ENCODE data around the gene BMP4. TPM values are rescaled to one million over a fixed set of nuclear protein-coding genes. Genes with fewer than 3 reads are reported as not detected.

BMP4 gene
- polyA plus RNA-seq, 3 donors, result 2.3 to 8.9 (median 7.8) TPM

DNA sequence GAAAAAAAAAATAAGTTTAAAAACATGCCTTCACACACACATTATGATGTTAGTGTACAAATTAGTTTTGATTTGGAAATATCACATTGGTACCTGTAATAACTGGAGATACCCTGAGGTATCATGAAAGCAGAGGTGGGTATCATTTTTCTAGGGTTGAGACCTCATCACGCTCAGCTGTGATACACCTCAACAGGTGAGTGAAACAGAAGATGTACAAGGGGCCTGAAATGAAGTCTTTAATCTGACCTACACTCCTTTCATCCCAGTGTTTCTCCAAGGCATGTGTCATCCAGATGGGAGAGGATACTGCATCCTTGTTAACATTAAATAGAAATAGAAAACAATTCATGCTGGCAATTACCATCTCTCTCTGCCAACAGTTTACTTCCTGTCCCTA, 7.4 kb downstream of the BMP4 start:
- H3K27ac ChIP-seq (ENCODE audit: low read depth, low read length), result no peak overlapping the region
- WGBS, 3 donors, result 93 to 100% (median 100%) methylated on average over 1 of the region's 1 CpG

DNA sequence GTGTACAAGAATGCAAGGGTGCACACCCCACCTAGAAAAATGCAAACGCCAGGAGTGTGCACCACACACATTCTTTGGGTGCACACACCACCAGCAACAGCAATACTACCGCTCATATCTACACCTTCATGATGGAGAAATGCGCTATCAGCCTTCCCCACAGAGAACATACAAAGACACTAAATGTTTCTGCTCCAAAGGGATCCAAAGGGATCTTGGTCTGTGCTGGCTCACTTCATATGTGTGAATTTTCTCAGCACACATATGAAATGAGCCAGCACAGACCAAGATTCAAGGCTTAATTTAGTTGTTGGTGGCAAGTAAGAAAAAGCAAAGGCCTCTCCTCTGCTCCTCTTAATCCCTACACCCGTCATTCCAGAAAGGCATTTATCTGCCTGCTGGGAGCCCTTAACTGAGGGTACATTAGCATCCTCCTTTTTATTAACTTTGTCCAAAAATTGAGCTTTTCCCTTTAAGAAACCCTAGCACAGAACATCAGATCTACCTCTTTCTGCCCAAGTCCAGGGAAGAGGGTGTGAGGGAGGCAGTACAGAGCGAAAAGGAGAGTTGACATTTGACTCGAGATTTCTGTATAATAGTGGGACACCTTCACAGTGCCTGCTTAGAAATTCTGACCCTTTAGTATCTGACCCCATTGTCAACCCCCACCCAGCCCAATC, 8.3 kb downstream of the BMP4 start:
- WGBS, 3 donors, result 77 to 91% (median 90%) methylated on average over 6 of the region's 6 CpGs

DNA sequence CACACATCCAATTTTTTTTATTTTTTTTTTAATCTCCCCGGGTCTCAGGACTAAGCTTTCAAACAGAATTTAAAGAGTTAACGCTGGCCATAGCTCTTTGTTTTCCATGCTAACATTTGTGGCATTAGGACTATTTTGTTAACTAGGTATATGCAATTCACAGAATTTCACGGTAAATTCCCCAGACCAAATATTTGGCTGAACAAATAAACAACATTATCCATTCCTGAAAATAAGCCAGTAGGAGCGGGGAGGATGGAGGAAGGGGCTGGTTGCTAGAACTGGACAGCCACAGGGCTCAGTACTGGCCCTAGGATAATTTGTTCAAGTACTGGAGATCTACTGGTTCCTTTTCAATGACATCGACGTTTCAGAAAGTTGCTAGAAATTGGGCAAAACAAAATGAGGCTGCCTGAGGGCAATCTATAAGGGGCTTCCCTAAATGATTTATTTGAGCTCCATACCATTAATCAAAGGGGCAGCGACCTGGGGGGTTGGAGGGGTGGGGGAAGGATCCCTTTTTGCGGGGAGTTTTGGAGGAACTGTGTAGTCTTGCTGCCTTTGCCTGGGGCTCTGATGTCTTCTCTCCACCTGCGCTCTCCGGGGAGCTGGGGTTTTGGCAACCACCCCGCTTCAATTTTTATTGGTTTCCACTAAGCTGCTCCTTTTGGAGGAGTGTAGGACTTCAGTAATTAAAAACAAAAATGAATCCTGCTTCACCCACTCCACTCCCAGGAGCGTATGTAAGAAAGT, 9.0 kb downstream of the BMP4 start:
- no peak overlapping the region for H3K27ac ChIP-seq (ENCODE audit: low read depth, low read length)
- WGBS, 3 donors, result 57 to 64% (median 62%) methylated on average over 12 of the region's 12 CpGs

More for the DNA sequence above, 8.3 kb downstream of the BMP4 start:
- no peak overlapping the region for H3K27ac ChIP-seq (ENCODE audit: low read depth, low read length)

DNA sequence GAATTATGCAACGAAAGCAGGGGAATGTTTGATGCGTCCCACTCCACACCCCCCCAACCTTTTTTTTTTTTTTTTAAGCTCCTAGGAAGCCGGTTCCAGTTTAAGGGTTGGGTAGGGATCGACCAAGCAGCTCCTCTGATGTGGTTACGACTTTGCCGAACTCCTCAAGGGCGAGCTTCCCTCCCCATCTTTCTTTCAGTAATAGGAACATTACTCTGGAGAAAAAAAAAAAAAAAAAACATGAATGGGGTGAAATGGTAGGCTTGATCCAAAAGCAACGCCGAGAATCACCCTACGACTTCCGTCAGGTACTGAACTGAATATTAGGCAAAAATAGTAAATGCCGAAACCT, 9.6 kb downstream of the BMP4 start:
- WGBS, 3 donors, result 36 to 43% (median 38%) methylated on average over 12 of the region's 12 CpGs

DNA sequence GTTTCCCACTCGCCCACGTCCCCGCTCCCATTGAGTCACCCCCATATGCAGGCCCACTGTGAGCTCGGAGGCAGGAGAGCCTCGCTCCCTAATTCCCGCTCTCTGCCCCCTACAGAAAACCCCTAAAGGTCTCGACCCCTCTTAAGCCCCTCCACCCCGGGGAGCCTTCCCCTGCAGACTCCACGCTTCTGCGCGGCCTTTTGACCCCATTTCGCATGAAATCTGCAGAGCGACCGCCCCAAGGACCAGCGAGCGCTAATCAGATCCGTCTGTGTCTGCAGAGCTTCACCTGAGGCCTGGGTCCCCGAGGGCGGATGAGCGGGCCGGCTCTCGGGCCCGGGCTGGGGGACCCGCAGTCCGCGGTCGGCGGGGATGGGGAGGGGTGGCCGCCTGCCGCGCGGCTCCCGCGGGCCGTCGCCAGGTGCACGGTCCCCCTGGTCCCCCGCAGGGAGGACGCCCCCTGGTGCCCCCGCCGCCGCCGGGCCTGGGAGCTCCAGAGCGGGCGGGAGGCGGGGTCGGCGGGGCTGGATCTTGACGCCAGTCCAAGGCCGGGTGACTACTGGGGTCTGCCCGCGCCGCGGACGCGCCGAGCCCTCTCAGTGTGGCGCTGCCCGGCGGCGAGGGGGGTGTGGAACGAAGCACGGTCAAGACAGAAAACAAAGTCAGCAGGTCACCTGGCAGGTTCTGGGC, 10.1 kb downstream of the BMP4 start:
- no peak overlapping the region for H3K27ac ChIP-seq (ENCODE audit: low read depth, low read length)
- WGBS, 3 donors, result 14 to 27% (median 20%) methylated on average over 57 to 63 of the region's 63 CpGs

More for the DNA sequence above, 9.6 kb downstream of the BMP4 start:
- no peak overlapping the region for H3K27ac ChIP-seq (ENCODE audit: low read depth, low read length)

- no peak overlapping the region for H3K27ac ChIP-seq (ENCODE audit: low read depth, low read length)
- WGBS, 3 donors, result 53 to 74% (median 61%) methylated on average over 14 of the region's 14 CpGs
Measured at GRCh38 chr14:53946071-53946403, 10.6 kb downstream of the BMP4 start.

DNA sequence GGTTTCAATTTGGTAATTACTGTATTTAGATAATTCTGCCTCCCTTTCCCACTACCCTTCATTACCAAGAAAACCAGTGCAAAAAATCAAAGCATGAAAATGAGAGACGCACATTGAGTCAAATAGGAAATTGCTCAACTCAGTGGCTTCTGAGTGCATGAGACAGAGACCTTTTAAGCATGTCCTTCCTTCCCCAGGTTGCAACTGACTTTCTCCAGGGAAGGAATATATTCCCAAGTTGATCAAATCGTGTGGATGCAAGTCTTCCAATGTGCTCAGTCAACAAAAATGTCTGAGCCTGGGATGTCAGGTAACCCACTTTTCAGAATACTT, 12.9 kb downstream of the BMP4 start:
- H3K27ac ChIP-seq (ENCODE audit: low read depth, low read length), result no peak overlapping the region
- WGBS, 3 donors, result 44 to 75% (median 69%) methylated on average over 2 of the region's 2 CpGs

DNA sequence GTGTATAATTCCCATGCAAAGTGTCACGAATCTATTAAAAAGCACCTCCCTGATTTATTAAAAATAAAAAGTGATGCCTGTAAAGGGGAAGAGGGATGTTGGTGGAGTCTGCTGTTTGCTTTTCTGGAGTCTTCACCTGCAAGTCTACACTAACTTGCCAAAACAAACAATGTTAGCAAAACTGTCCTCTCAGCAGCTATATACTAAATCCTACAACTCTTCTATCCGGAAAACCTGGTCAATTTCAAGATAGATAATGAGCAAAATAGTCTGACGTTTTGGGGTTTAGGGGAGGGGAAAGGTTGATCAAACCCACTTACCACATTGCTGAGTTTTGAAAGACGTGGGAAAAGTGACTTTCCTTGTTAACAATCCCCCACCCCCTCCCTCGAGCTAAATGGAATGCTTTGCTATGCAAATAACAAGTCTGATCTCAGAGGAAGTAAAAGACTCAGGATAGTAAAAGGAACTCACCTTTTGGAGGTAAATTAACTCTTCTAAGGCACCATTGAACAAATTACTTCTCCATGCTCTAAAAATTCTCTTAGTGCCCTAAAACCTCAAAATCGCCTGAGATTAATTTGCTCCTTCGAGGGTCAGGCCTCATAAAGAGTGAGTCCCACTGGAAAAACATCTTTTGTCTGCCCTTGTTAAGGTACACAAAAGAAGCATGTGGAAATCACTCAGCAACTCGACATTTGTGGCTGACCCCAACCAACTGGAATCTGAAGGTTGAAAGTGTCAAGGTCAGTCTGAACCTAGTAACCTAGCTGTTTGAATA, 13.5 kb downstream of the BMP4 start:
- no peak overlapping the region for H3K27ac ChIP-seq (ENCODE audit: low read depth, low read length)
- WGBS, 3 donors, result 24 to 58% (median 50%) methylated on average over 8 of the region's 8 CpGs

GRCh38 chr14:53938136-53938837, 18.3 kb downstream of the BMP4 start:
- no peak overlapping the region for H3K27ac ChIP-seq (ENCODE audit: low read depth, low read length)
- 41 to 88% (median 86%) methylated on average over 7 of the region's 7 CpGs for WGBS, 3 donors

GRCh38 chr14:53934778-53935414, 21.7 kb downstream of the BMP4 start:
- 78 to 82% (median 81%) methylated on average over 7 of the region's 7 CpGs for WGBS, 3 donors
- no peak overlapping the region for H3K27ac ChIP-seq (ENCODE audit: low read depth, low read length)

- no peak overlapping the region for H3K27ac ChIP-seq (ENCODE audit: low read depth, low read length)
Measured at GRCh38 chr14:53932966-53933365, 23.7 kb downstream of the BMP4 start.

GRCh38 chr14:53929871-53930715, 26.5 kb downstream of the BMP4 start:
- no peak overlapping the region for H3K27ac ChIP-seq (ENCODE audit: low read depth, low read length)
- 70 to 76% (median 72%) methylated on average over 2 of the region's 2 CpGs for WGBS, 3 donors

- WGBS, 3 donors, result 73 to 86% (median 85%) methylated on average over 5 of the region's 5 CpGs
- no peak overlapping the region for H3K27ac ChIP-seq (ENCODE audit: low read depth, low read length)
Measured at GRCh38 chr14:53927171-53927570, 29.5 kb downstream of the BMP4 start.

- H3K27ac ChIP-seq (ENCODE audit: low read depth, low read length), result no peak overlapping the region
- WGBS, 3 donors, result 69 to 84% (median 80%) methylated on average over 6 of the region's 6 CpGs
Measured at GRCh38 chr14:53925201-53925766, 31.3 kb downstream of the BMP4 start.

GRCh38 chr14:53924753-53925152, 31.9 kb downstream of the BMP4 start:
- no peak overlapping the region for H3K27ac ChIP-seq (ENCODE audit: low read depth, low read length)
- 9 to 24% (median 9%) methylated on average over 4 of the region's 4 CpGs for whole genome bisulfite sequencing, 3 donors

DNA sequence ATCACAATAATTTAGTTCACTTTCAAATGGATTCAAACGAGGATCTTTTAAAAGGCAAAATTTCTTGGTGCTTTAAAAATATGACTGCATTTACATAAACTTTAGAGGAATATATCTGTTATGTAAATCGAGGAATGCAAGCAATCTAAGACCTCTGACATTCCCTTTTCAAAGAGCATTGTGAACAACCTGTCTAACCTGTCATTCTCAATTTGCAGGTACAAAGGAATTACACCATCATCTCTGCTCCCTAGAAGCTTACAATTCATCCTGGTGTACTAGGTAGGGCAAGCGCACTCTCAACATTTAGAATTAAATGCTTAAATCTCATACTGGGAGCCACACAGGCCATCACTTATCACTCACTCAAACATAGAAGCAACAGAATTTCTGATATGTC, 35.6 kb downstream of the BMP4 start:
- H3K27ac ChIP-seq (ENCODE audit: low read depth, low read length), result no peak overlapping the region
- 63 to 65% (median 65%) methylated on average over 3 of the region's 3 CpGs for WGBS, 3 donors

DNA sequence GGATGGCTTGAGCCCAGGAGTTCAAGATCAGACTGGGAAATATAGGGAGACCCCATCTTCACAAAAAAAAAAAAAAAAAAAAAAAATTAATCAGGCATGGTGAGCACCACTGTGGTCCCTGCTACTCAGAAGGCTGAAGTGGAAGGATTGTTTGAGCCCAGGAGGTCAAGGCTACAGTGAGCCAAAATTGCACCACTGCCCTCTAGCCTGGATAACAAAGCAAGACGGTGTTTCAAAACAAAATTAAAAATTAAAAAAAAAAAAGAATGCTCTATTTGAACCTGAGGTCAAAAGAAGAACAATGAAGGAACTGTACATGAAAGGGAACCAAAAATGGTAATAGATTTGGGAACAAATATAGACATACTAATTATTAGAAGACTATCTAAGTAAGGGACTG, 40.4 kb downstream of the BMP4 start:
- no peak overlapping the region for H3K27ac ChIP-seq (ENCODE audit: low read depth, low read length)
- WGBS, 3 donors, result 65 to 74% (median 68%) methylated on average over 1 of the region's 1 CpG
